HuH-7 (cell line): ENCODE measurements around the gene RAET1E.
"Not testable (repeated sequence)": the region's sequence is repeated elsewhere in the genome, so short reads cannot be mapped to it uniquely, and the experiment has no call there.

Source experiments
- DNase-seq: peaks from one replicate; pipeline ENCODE4 v3.0.0; 2011; ENCODE audit warnings: low spot score

Gene RAET1E

GRCh38 chr6:149909701-149910470 is 12.0 kb upstream of the RAET1E start:
- DNase-seq = no peak

- not testable (repeated sequence) for DNase-seq
These were observed 10.6 kb upstream of the RAET1E start for GRCh38 chr6:149908480-149908879.

- DNase-seq = no peak
These were observed 9.4 kb upstream of the RAET1E start for GRCh38 chr6:149907317-149907716.

GRCh38 chr6:149906405-149906804 is 8.5 kb upstream of the RAET1E start:
- no peak for DNase-seq

- DNase-seq = no peak
These were observed 8.0 kb upstream of the RAET1E start for GRCh38 chr6:149905911-149906371.

- no peak for DNase-seq
These were observed 7.5 kb upstream of the RAET1E start for GRCh38 chr6:149905371-149905910.

GRCh38 chr6:149904661-149905370 is 6.9 kb upstream of the RAET1E start:
- no peak for DNase-seq

GRCh38 chr6:149903938-149904611 is 6.2 kb upstream of the RAET1E start:
- no peak for DNase-seq

- no peak for DNase-seq
These were observed 3.7 kb upstream of the RAET1E start for GRCh38 chr6:149901444-149902140.

GRCh38 chr6:149900620-149901443 is 2.9 kb upstream of the RAET1E start:
- no peak for DNase-seq

- DNase-seq = no peak
These were observed 2.2 kb upstream of the RAET1E start for GRCh38 chr6:149899926-149900619.

GRCh38 chr6:149899486-149899885 is 1.6 kb upstream of the RAET1E start:
- no peak for DNase-seq

- DNase-seq = no peak
These were observed 1.1 kb upstream of the RAET1E start for GRCh38 chr6:149898966-149899365.

- DNase-seq = no peak
These were observed 757 bp downstream of the RAET1E start for GRCh38 chr6:149897015-149897697.

GRCh38 chr6:149896491-149896890 is 1.4 kb downstream of the RAET1E start:
- no peak for DNase-seq

- DNase-seq = no peak
These were observed 2.1 kb downstream of the RAET1E start for GRCh38 chr6:149895833-149896271.

GRCh38 chr6:149895048-149895590 is 2.8 kb downstream of the RAET1E start:
- no peak for DNase-seq

GRCh38 chr6:149891864-149892263 is 6.0 kb downstream of the RAET1E start:
- DNase-seq = not testable (repeated sequence)

GRCh38 chr6:149891259-149891658 is 6.7 kb downstream of the RAET1E start:
- DNase-seq = no peak
